ENCODE measurements around the gene CD274. TPM values are rescaled to one million over a fixed set of nuclear protein-coding genes. Genes with fewer than 3 reads are reported as not detected.
"Not testable (repeated sequence)": the region's sequence is repeated elsewhere in the genome, so short reads cannot be mapped to it uniquely, and the experiment has no call there.

CD274 gene
- polyA plus RNA-seq, 1 experiment = 3.8 TPM

DNA sequence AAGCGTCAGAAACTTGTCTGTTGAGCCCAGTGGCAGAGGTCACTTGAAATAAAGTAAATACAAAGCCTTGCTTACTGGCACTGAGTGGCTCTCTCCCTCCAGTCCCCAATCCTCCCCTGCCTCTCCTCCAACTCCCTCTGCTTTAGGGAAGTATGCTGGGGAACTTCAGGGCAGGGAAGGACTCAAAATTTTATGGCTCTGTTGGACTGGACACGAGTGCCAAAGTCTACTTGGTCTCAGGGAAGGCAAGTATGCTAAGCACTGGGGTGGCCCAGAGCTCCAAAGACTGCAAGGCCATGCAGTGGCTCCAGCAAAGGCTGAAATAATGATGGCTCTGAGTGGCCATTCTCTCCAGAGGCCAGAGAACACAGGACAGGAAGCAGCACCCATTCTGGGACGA, 22.2 kb upstream of the CD274 start:
- ChIA-PET POLR2A (no interaction called here), CTCF (interaction anchor here (1.2 kb wide), 1 partner anchor 239 kb away, joined by 3 read pairs; no protein-coding TSS in a partner anchor)
- Histone ChIP-seq H3K27me3 (ENCODE audit: control insufficient read depth, insufficient read depth, low read length) (no peaks in the 10 kb centered on the region), H3K4me3 (ENCODE audit: low read depth, low read length) (no peak overlapping the region), H3K36me3 (ENCODE audit: control insufficient read depth, insufficient read depth, low read length) (no peaks in the 10 kb centered on the region; the same call in 1 of the 2 replicates)
- TF ChIP-seq, protein P1, sequence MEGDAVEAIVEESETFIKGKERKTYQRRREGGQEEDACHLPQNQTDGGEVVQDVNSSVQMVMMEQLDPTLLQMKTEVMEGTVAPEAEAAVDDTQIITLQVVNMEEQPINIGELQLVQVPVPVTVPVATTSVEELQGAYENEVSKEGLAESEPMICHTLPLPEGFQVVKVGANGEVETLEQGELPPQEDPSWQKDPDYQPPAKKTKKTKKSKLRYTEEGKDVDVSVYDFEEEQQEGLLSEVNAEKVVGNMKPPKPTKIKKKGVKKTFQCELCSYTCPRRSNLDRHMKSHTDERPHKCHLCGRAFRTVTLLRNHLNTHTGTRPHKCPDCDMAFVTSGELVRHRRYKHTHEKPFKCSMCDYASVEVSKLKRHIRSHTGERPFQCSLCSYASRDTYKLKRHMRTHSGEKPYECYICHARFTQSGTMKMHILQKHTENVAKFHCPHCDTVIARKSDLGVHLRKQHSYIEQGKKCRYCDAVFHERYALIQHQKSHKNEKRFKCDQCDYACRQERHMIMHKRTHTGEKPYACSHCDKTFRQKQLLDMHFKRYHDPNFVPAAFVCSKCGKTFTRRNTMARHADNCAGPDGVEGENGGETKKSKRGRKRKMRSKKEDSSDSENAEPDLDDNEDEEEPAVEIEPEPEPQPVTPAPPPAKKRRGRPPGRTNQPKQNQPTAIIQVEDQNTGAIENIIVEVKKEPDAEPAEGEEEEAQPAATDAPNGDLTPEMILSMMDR (IDR thresholded peaks at IDR 0.05; ENCODE audit: insufficient read depth, low read depth, low read length) = no peak
- DNase-seq (ENCODE audit: low read depth) = no peak

DNA sequence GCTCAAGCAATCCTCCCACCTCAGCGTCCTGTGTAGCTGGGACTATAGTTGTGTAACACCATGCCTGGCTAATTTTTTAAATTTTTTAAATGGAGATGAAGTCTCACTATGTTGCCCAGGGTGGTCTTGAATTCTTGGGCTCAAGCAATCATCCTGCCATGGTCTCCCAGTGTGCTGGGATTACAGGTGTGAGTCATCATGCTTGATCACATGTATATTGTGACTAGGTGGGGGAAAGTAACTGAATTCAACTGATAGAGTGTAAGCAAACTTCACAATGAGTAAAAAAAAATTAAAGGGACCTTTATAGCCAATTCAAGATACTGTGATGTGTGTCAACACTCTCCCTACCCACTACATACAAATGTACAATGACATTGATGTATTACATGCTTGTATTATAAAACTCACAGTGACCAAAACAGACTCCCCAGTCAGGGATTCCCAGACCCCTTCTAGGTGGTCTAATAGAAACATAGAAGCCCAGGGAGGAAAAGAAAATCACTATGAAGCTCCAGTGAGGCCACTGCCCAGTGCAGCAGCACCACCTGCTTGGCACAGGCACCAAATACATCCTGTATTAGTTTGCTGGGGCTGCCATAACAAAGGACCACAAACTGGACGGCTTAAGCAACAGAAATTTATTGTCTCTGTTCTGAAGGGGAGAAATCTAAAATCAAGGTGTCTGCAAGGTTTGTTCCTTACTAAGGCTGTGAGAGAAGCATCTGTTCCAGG, 21.4 kb upstream of the CD274 start:
- POLR2A ChIA-PET = no interaction called here
- DNase-seq (ENCODE audit: low read depth) = no peak
- Histone ChIP-seq H3K4me3 (ENCODE audit: low read depth, low read length) (no peak overlapping the region), H3K36me3 (ENCODE audit: control insufficient read depth, insufficient read depth, low read length) (no peaks in the 10 kb centered on the region; the same call in 1 of the 2 replicates), H3K27me3 (ENCODE audit: control insufficient read depth, insufficient read depth, low read length) (no peaks in the 10 kb centered on the region)
- CTCF ChIA-PET = interaction anchor here (1.2 to 1.3 kb wide), 2 partner anchors 240 to 243 kb away, joined by 3 to 5 read pairs; no protein-coding TSS in a partner anchor
- TF ChIP-seq, protein P1 (IDR thresholded peaks at IDR 0.05; ENCODE audit: insufficient read depth, low read depth, low read length) = no peak

DNA sequence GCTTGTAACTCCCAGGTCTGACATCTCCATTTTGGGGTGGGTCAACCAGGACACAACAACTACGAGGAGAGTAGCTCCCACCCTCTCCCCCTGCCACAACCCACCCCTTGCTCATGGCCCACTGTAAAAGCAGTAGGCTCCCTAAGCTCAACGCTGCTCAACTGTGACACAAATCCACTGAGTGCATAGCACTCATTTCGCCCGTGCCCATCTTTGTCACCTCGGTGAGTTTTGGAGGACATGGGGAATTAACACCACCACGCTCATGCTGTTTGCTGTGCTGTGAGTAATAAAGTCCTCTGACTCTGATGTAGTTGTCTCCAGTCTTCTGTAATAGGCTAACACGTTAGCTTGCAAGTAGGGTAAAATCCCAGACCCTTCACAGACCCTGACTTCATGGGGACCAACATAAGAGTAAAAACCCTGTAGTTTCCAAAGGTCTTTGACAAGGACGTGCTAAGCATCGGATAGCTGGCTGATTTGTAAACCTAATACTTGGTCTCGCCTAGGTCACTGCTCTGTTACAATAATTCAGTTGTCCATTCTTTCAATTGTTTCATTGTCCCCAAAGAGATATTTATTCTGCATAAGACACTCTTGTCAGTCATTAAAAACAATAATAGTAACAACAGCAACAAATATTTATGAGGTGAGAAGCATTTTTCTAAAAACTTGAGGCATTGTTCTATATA, 20.3 kb upstream of the CD274 start:
- ChIA-PET CTCF (interaction anchor here (1.3 kb wide), 1 partner anchor 244 kb away, joined by 5 read pairs; no protein-coding TSS in a partner anchor), POLR2A (no interaction called here)
- Histone ChIP-seq H3K36me3 (ENCODE audit: control insufficient read depth, insufficient read depth, low read length) (no peaks in the 10 kb centered on the region; the same call in 1 of the 2 replicates), H3K4me3 (ENCODE audit: low read depth, low read length) (no peak overlapping the region), H3K27me3 (ENCODE audit: control insufficient read depth, insufficient read depth, low read length) (no peaks in the 10 kb centered on the region)
- TF ChIP-seq, protein P1 (IDR thresholded peaks at IDR 0.05; ENCODE audit: insufficient read depth, low read depth, low read length) = no peak
- DNase-seq (ENCODE audit: low read depth) = no peak

DNA sequence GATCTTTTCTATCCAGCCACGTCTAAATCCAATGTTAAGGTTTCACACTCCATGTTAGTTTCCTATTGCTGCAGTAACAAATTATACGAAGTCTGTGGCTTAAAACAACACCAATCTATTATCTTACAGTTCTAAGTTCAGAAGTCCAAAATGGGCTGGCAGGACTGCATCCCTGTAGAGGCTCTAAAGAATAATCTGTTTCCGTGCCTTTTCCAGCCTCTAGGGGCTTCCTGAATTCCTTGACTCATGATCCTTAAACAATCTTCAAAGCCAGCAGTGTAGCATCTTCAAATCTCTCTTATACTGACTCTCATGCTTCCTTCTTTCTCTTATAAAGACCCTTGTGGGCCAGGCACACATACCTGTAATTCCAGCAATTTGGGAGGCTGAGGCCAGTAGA, 19.4 kb upstream of the CD274 start:
- TF ChIP-seq, protein P1 (IDR thresholded peaks at IDR 0.05; ENCODE audit: insufficient read depth, low read depth, low read length) = 0 out of 2 replicates have a peak, but pooled peaks have one; percentile 8
- H3K36me3 ChIP-seq (ENCODE audit: control insufficient read depth, insufficient read depth, low read length) = peaks cover 2% of the 10 kb centered on the region; the same call in 1 of the 2 replicates
- DNase-seq (ENCODE audit: low read depth) = no peak
- CTCF ChIA-PET = no interaction called here
- no peaks in the 10 kb centered on the region for H3K27me3 ChIP-seq (ENCODE audit: control insufficient read depth, insufficient read depth, low read length)
- no peak overlapping the region for H3K4me3 ChIP-seq (ENCODE audit: low read depth, low read length)
- POLR2A ChIA-PET = no interaction called here

DNA sequence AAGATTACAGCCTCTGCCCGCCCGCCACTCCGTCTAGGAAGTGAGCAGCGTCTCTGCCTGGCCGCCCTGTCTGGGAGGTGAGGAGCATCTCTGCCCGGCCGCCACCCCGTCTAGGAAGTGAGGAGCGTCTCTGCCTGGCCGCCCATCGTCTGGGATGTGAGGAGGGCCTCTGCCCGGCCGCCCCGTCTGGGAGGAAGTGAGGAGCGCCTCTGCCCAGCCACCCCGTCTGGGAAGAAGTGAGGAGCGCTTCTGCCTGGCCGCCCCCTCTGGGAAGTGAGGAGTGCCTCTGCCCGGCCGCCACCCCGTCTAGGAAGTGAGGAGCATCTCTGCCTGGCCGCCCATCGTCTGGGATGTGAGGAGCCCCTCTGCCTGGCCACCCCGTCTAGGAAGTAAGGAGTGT, 17.5 kb upstream of the CD274 start:
- POLR2A ChIA-PET; CTCF ChIA-PET; H3K36me3 ChIP-seq (ENCODE audit: control insufficient read depth, insufficient read depth, low read length); H3K27me3 ChIP-seq (ENCODE audit: control insufficient read depth, insufficient read depth, low read length); DNase-seq (ENCODE audit: low read depth); H3K4me3 ChIP-seq (ENCODE audit: low read depth, low read length): not testable (repeated sequence)

DNA sequence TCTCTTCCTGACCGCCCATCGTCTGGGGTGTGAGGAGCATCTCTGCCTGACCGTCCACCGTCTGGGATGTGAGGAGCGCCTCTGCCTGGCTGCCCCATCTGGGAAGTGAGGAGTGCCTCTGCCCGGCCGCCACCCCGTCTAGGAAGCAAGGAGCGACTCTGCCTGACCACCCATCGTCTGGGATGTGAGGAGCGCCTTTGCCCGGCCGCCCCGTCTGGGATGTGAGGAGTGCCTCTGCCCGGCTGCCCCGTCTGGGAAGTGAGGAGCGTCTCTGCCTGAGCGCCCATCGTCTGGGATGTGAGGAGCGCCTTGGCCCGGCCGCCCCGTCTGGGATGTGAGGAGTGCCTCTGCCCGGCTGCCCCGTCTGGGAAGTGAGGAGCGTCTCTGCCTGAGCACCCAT, 17.0 kb upstream of the CD274 start:
- H3K4me3 ChIP-seq (ENCODE audit: low read depth, low read length); POLR2A ChIA-PET; H3K27me3 ChIP-seq (ENCODE audit: control insufficient read depth, insufficient read depth, low read length); CTCF ChIA-PET; H3K36me3 ChIP-seq (ENCODE audit: control insufficient read depth, insufficient read depth, low read length); DNase-seq (ENCODE audit: low read depth): not testable (repeated sequence)

DNA sequence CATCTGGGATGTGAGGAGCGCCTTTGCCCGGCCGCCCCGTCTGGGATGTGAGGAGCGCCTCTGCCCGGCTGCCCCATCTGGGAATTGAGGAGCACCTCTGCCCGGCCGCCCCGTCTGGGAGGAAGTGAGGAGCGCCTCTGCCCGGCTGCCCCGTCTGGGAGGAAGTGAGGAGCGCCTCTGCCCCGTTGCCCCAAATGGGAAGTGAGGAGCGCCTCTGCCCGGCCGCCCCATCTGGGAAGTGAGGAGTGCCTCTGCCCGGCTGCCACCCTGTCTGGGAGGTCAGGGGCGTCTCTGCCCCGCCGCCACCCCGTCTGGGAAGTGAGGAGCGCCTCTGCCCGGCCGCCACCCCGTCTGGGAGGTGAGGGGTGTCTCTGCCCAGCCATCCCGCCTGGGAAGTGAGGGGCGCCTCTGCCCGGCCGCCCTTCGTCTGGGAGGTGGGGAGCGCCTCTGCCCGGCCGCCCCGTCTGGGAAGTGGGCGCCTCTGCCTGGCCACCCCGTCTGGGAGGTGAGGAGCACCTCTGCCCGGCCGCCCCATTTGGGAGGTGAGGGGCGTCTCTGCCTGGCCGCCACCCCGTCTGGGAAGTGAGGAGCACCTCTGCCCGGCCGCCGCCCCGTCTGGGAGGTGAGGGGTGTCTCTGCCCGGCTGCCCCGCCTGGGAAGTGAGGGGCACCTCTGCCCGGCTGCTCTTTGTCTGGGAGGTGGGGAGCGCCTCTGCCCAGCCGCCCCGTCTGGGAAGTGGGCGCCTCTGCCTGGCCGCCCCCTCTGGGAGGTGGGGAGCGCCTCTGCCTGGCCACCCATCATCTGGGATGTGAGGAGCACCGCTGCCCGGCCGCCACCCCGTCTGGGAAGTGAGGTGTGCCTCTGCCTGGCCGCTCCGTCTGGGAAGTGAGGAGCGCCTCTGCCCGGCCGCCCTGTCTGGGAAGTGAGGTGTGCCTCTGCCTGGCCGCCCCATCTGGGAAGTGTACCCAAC, 16.2 kb upstream of the CD274 start:
- POLR2A ChIA-PET = not testable (repeated sequence)

More for the DNA sequence above, 16.2 kb upstream of the CD274 start:
- DNase-seq (ENCODE audit: low read depth); H3K4me3 ChIP-seq (ENCODE audit: low read depth, low read length); H3K36me3 ChIP-seq (ENCODE audit: control insufficient read depth, insufficient read depth, low read length); CTCF ChIA-PET; H3K27me3 ChIP-seq (ENCODE audit: control insufficient read depth, insufficient read depth, low read length): not testable (repeated sequence)
